ENCODE measurements around the gene AP1B1. TPM values are rescaled to one million over a fixed set of nuclear protein-coding genes. Genes with fewer than 3 reads are reported as not detected.

The AP1B1 gene
- total and polyA plus RNA-seq, 4 donors = 17.6 to 63.4 (median 44.0) TPM

GRCh38 chr22:29328566-29329500, 59.5 kb downstream of the AP1B1 start:
- Histone ChIP-seq H3K27me3 (ENCODE audit: control insufficient read depth in 4 of 4, insufficient read depth in 4 of 4, low read length in 3 of 4) (no peaks in the 10 kb centered on the region), H3K4me1 (ENCODE audit: control insufficient read depth in 4 of 4, insufficient read depth in 4 of 4, low read length in 3 of 4) (peaks cover 0 to 6% (median 0%) of the 10 kb centered on the region in 4 donors), H3K36me3 (ENCODE audit: control insufficient read depth in 4 of 4, insufficient read depth in 3 of 4, low read depth in 1 of 4, low read length in 3 of 4) (peaks cover 5 to 48% (median 10%) of the 10 kb centered on the region in 4 donors), H3K4me3 (ENCODE audit: low read depth in 1 of 3, low read length in 3 of 3) (no peak overlapping the region), H3K9me3 (ENCODE audit: control insufficient read depth in 4 of 4, low read length in 3 of 4) (no peaks in the 10 kb centered on the region), H3K9ac (ENCODE audit: low read depth in 1 of 2, low read length in 2 of 2) (no peak overlapping the region), H3K27ac (ENCODE audit: low read depth in 1 of 2, low read length in 2 of 2) (no peak overlapping the region)
- DNase-seq (ENCODE audit: low spot score) = no peak
- 96% methylated on average over 34 of the region's 34 CpGs for WGBS
- no peak for TF ChIP-seq EGR1 (IDR thresholded peaks at IDR 0.05; ENCODE audit: low read depth in 2 of 2)
- no peak for TF ChIP-seq HNF4A (conservative IDR thresholded peaks at IDR 0.05)
- no peak for TF ChIP-seq ZBTB33 (IDR thresholded peaks at IDR 0.05)
- TF ChIP-seq ATF3 (IDR thresholded peaks at IDR 0.05) = no peak
- no peak for TF ChIP-seq REST (IDR thresholded peaks at IDR 0.05)
- TF ChIP-seq CTCF (IDR thresholded peaks at IDR 0.05; ENCODE audit: low read depth, low read length, missing input control) = no peak
- no peak for TF ChIP-seq FOXA2 (IDR thresholded peaks at IDR 0.05)
- no peak for TF ChIP-seq GABPA (IDR thresholded peaks at IDR 0.05 in 1 of 2, conservative IDR thresholded peaks at IDR 0.05 in 1 of 2)
- no peak for TF ChIP-seq HNF4G (IDR thresholded peaks at IDR 0.05)
- TF ChIP-seq JUND (IDR thresholded peaks at IDR 0.05) = no peak
- TF ChIP-seq TAF1 (conservative IDR thresholded peaks at IDR 0.05) = no peak
- TF ChIP-seq MAX (IDR thresholded peaks at IDR 0.05) = no peak
- TF ChIP-seq FOXA1 (IDR thresholded peaks at IDR 0.05) = no peak
- TF ChIP-seq YY1 (IDR thresholded peaks at IDR 0.05) = no peak
- no peak for TF ChIP-seq SP1 (IDR thresholded peaks at IDR 0.05)
- no peak for TF ChIP-seq RAD21 (IDR thresholded peaks at IDR 0.05)
